Lower leg skin (tissue), 4 donors: ENCODE measurements around the gene LRRC14B. TPM values are rescaled to one million over a fixed set of nuclear protein-coding genes. Genes with fewer than 3 reads are reported as not detected.

Source experiments
- DNase-seq, 2 donors: peaks; one replicate each; pipeline ENCODE4 v3.0.0-alpha.2; 2019; ENCODE audit warnings: low spot score in 2 of 2
- H3K4me3 ChIP-seq: fragments of 200-600 bp; sonication (generic); 2 replicates; pipeline ENCODE4 v1.5.1; 2017; ENCODE audit warnings: mild to moderate bottlenecking, low read depth; ENCODE audit not compliant: poor library complexity, severe bottlenecking
- POLR2A ChIP-seq, 2 donors: fragments of 450-650 bp; IDR thresholded peaks; one replicate each; pipeline ENCODE4 v1.6.1; 2016 to 2017; ENCODE audit warnings: antibody characterized with exemption in 2 of 2, mild to moderate bottlenecking in 1 of 2, moderate library complexity in 1 of 2
- WGBS, 2 donors: methylation state at CpG; one replicate each; pipeline ENCODE4 v1.1.5; 2018; 5-methylcytosine and 5-hydroxymethylcytosine counted together
- intact Hi-C: fragments of 100-400 bp; cut with DNase I; formaldehyde crosslinking; loops from one replicate; pipeline ENCODE4 v1.15.0; 2023; ENCODE audit warnings: low total_unique reads
- total RNA-seq, 4 donors: library from RNA; depleted of rRNA; stranded (reverse); fragments of >200 nt; gene quantifications; one replicate each; pipeline ENCODE4 v1.1.0, GENCODE V29; 2016
- TF ChIP-seq, protein P1 (sequence below), 3 donors: fragments of 450-650 bp; IDR thresholded peaks; one replicate each; pipeline ENCODE4 v1.5.1; 2016; ENCODE audit warnings: antibody characterized with exemption in 3 of 3, mild to moderate bottlenecking in 3 of 3, moderate library complexity in 2 of 3

Gene LRRC14B
- total RNA-seq, 4 donors from 2014 or later = not detected

DNA sequence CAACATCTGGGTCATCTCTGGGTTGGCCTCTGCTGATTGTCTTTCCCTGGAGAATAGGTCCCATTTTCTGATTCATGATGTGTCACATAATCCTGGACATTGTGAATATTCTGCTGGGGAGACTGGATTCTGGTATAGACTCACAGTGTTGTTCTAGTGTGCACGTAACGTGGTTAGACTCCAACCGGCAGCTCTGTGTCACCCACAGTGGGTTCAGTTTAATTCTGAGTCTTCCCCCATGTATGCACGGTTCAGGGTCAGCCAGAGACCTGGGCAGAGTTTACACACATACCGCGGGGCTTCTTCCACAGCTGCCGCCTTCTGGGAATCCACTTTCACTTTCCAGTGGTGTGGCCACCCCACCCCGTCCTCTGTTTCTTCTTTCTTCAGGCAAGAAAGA lies 38.0 kb upstream of the LRRC14B start:
- peak in 1 of 2 donors; percentile 68 for DNase-seq
- H3K4me3 ChIP-seq = no peak overlapping the region
- WGBS, 2 donors = 90 to 91% methylated on average over 8 of the region's 8 CpGs
- TF ChIP-seq, protein P1, sequence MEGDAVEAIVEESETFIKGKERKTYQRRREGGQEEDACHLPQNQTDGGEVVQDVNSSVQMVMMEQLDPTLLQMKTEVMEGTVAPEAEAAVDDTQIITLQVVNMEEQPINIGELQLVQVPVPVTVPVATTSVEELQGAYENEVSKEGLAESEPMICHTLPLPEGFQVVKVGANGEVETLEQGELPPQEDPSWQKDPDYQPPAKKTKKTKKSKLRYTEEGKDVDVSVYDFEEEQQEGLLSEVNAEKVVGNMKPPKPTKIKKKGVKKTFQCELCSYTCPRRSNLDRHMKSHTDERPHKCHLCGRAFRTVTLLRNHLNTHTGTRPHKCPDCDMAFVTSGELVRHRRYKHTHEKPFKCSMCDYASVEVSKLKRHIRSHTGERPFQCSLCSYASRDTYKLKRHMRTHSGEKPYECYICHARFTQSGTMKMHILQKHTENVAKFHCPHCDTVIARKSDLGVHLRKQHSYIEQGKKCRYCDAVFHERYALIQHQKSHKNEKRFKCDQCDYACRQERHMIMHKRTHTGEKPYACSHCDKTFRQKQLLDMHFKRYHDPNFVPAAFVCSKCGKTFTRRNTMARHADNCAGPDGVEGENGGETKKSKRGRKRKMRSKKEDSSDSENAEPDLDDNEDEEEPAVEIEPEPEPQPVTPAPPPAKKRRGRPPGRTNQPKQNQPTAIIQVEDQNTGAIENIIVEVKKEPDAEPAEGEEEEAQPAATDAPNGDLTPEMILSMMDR (IDR thresholded peaks at IDR 0.05) = no peak
- no peak for TF ChIP-seq POLR2A (IDR thresholded peaks at IDR 0.05)
- intact Hi-C loops = no loop called here

DNA sequence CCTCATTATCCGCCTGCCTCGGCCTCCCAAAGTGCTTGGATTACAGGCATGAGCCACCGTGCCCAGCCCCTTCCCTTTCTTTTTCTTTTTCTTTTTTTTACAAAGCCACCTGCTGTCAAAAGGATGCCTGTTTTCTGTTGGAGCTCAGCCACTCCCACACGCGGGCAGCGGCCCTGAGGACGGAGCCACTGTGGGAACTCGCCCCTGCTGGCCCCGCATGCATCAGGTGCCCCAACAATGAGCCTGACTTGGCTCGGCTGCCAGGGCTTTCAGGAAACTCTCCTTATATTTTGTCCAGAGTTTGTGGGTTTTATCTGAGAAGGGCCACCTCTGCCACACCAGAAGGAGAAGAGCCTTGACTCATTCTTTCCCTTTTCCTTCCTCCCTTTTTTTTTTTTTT lies 37.1 kb upstream of the LRRC14B start:
- H3K4me3 ChIP-seq = no peak overlapping the region
- intact Hi-C loops = no loop called here
- TF ChIP-seq, protein P1 (IDR thresholded peaks at IDR 0.05) = no peak
- no peak for TF ChIP-seq POLR2A (IDR thresholded peaks at IDR 0.05)
- 61 to 71% methylated on average over 10 of the region's 10 CpGs for WGBS, 2 donors
- peak in 1 of 2 donors; percentile 42 for DNase-seq

DNA sequence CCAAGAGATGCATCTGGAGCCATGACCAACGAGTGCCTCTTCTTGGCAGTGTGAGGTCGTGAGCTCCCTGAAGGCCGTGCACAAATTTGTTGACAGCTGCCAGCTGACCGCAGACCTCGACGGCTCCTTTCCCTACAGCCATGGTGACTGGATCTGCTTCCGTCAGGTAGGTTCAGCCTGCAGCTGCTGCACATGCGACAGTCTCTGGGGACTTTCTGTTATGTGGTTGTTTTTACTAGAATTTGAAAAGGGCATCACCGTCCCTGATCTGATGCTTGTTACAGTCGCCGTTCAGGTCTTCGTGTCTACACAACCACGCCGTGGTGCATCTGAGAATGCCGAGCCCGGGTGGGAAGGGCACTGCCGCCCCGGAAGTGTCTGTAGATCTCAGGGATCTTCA lies 36.5 kb upstream of the LRRC14B start:
- 93% methylated on average over 18 of the region's 18 CpGs for WGBS, 2 donors
- intact Hi-C loops = no loop called here
- no peak overlapping the region for H3K4me3 ChIP-seq
- no peak for TF ChIP-seq POLR2A (IDR thresholded peaks at IDR 0.05)
- TF ChIP-seq, protein P1 (IDR thresholded peaks at IDR 0.05) = no peak
- DNase-seq = peak in 1 of 2 donors; percentile 57

DNA sequence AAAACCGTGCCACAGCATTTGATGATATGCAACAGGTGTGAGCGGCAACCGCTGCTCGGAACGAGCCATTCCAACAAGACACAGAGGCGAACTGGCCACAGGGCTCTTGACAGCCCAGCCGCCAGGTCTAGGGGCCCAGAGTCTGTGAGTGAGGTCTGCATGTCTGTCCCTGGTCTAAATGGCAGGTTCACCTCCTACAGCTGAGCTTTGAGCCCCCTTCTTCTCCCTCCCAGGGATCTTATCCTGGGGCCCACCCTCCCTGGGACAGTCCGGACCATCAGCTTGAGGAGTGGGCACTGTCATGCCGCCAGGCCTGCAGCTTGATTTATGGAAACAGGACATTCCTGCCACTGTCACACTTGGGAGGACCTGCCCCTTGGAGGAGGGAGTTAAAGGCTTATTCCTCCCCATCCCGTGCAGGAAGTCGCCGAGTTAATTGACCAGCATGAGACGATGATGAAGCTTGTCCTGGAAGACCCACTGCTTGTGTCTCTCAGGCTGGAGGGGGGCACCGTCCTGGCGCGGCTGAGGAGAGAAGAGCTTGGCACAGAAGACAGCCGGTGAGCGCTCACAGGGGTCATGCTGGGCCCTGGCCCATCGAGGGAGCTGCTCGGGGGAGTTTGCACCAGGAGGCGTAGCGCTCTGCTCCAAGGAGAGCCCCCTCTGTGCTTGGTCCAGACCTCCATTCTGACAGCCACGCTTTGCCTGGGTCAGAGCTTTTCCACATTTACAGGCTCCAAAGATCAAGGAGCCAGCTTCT lies 35.5 kb upstream of the LRRC14B start:
- WGBS, 2 donors = 88 to 93% methylated on average over 21 to 23 of the region's 23 CpGs
- intact Hi-C loops = no loop called here
- peak in 1 of 2 donors; percentile 82 for DNase-seq
- H3K4me3 ChIP-seq = no peak overlapping the region
- TF ChIP-seq, protein P1 (IDR thresholded peaks at IDR 0.05) = no peak
- TF ChIP-seq POLR2A (IDR thresholded peaks at IDR 0.05) = no peak

DNA sequence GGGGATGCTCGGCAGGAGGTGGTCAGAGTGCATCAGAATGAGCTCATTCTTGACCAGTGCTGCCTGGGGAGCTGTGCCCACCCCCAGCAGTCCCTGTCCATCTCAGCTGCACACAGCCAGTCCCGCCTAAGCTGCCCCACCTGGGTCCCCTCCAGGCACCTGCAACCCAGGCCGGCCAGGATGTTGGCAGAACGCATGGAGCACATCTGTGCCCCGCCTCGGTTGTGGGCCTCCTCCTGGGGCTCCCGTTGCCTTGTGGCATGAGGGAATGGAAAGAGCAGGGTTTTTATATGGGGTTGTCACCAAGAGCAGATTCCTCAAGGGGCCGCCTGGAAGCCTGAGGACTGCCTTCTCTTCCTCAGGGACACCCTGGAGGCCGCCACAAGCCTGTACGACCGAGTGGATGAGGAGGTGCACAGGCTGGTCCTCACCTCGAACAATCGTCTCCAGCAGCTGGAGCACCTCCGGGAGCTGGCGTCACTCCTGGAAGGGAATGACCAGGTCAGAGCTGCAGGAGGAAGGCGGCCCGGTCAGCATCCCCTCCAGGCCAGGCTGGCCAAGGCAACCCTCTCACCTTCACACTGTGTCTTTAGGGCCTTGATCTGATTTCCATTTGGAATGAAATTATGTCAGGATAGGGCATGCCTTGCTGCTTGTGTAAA lies 34.8 kb upstream of the LRRC14B start:
- DNase-seq = peak in 1 of 2 donors; percentile 71

More for the DNA sequence above, 34.8 kb upstream of the LRRC14B start:
- intact Hi-C loops = no loop called here
- H3K4me3 ChIP-seq = no peak overlapping the region
- no peak for TF ChIP-seq POLR2A (IDR thresholded peaks at IDR 0.05)
- TF ChIP-seq, protein P1 (IDR thresholded peaks at IDR 0.05) = no peak
- 83 to 84% methylated on average over 17 of the region's 17 CpGs for WGBS, 2 donors
